GM21526 (cell line): ENCODE results near the gene NUDT9.
"Not testable (repeated sequence)": the region's sequence is repeated elsewhere in the genome, so short reads cannot be mapped to it uniquely, and the experiment has no call there.

Source experiments
- ATAC-seq: cut with Tn5 transposase; IDR thresholded peaks from one replicate; pipeline ENCODE4 v1.9.1; 2021; ENCODE audit warnings: moderate library complexity; ENCODE audit not compliant: unreplicated experiment, low FRiP score

The NUDT9 gene

DNA sequence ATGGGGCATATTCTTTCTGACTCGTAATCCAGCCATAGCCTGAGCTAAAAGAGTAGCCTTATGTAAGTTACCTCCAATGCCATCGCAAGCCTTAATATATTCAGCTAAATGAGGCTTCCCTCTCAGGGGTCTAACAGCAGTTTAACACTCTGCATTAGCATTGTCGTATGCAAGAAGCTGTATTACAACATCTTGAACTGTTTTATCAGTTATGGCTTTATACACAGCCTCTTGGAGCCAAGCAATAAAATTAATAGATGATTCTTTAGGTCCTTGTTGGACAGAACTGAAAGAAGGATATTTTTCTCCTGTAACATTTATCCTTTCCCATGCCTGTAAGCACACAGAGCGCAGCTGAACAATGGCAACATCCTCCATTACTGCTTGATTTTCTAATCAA is 15.5 kb upstream of the NUDT9 start:
- ATAC-seq: not testable (repeated sequence)

DNA sequence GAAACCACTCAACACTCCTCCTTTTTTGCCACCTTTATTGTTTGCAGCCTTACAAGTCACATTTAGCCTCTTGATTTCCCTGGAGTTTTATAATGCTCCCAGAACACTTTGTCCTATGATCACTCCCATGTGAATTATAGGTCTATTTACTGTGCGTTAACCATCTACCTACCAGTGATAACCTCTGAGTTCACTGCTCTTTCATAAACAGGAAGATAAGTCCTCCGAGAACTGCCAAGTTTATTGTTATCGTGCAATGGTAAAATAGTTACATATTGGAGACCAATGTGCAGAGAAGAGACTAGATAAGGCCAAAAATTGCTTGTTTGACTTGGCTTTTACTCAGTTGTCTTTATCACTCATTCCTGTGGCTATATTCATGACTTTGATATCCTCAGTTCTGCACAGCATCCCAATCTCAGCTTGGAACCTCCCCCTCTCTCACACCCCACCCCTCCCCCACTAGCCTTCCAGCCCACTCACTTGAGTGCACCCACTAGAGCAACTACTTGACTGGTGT is 12.9 kb upstream of the NUDT9 start:
- no peak for ATAC-seq

DNA sequence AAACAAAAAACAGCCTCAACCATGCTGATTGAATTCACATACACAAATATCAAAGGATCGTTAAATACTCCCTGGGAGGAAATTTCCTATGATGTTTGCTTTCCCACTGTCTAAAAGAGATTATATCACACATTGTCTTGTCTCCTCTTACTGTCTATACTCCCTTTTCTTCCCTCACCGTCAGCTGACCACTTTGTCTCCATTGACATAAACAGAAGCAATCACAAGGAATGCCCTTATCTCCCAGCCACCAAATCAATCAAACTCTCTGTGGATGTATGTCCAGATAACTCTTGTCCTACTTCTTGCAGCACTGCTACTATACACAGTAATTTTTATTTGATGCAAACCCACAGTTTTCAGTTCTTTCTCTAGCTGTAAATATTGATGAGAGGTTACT is 12.2 kb upstream of the NUDT9 start:
- no peak for ATAC-seq

DNA sequence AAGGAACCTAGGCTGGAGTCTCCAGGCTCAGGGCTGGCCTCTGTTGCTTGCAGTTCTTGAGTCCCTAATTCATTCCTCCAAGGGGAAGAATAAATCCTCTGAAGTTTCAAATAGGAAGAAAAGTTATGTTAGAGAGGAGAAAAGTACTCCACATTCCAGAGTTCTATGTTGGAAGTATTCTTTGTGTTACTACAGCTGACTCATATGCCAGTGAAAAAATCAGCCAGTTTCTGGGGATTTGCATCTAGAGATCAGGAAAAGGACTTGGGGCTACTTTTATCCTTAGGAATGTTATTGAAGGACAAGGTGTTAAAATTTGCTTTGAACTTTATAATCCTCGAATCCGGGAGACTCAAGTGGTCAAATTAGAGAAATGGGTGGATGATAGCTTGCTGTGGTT is 11.7 kb upstream of the NUDT9 start:
- ATAC-seq: no peak

GRCh38 chr4:87414816-87415215 is 7.6 kb upstream of the NUDT9 start:
- no peak for ATAC-seq

- ATAC-seq: no peak
Observed at GRCh38 chr4:87416965-87417364, 5.4 kb upstream of the NUDT9 start.

DNA sequence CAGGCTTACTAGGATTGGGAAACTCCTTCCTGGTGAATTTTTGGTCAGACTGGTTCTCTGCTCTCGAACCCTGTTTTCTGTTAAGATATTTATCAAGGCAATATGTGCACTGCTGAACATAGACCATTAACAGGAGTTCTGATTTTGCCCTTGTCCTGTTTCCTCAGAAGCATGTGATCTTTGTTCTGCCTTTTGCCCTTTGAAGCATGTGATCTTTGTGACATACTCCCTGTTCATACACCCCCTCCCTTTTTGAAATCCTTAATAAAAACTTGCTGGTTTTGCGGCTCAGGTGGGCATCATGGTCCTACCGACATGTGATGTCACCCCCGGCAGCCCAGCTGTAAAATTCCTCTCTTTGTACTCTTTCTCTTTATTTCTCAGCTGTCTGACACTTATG is 4.0 kb upstream of the NUDT9 start:
- not testable (repeated sequence) for ATAC-seq

- ATAC-seq: no peak
Observed at GRCh38 chr4:87419578-87420249, 2.7 kb upstream of the NUDT9 start.

- ATAC-seq: no peak
Observed at GRCh38 chr4:87420276-87420830, 2.0 kb upstream of the NUDT9 start.

- ATAC-seq: no peak
Observed at GRCh38 chr4:87423317-87424098, 1.1 kb downstream of the NUDT9 start.

- not testable (repeated sequence) for ATAC-seq
Observed at GRCh38 chr4:87424099-87424543, 1.7 kb downstream of the NUDT9 start.

DNA sequence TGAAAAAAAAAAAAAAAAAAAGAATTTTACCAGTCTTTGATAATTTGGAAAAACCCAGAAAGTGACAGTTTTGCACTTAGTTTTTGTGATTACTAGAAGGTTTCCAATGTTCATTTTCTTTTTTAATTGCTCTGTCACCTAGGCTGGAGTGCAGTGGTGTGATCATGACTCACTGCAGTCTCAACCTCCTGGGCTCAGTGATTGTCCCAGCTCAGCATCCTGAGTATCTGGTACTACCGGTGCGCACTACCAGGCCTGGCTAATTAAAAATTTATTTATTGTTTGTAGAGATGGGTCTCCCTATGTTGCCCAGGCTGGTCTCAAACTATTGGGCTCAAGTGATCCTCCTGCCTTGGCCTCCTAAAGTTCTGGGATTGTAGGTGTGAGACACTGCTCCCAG is 3.3 kb downstream of the NUDT9 start:
- no peak for ATAC-seq

DNA sequence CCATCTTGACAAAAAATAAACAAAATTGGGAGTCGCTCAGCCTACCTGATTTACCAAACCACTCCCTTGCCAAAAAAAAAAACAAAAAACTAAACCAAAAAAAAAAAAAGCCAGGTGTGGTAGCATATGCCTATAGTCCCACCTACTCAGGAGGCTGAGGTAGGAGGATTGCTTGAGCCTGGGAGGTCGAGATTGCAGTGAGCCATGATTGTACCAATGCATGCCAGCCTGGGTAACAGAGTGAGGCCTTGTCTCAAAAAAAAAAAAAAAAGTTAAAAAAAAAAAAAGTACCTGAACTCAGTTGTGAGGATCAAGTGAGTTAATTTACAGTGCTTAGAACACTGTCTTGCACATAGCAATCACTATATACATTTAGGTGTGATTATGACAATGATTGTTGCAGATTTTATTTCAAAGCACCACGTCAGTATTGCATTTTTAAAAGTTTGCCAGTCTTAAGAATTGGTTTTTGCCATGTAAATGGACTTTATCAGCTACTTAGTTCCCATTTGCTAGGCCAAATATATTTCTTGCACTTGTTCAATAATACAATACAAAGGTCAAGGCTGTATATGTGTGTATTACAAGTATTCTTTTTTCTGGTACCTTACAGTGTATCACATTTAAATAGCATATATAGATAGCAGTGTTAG is 4.6 kb downstream of the NUDT9 start:
- no peak for ATAC-seq

DNA sequence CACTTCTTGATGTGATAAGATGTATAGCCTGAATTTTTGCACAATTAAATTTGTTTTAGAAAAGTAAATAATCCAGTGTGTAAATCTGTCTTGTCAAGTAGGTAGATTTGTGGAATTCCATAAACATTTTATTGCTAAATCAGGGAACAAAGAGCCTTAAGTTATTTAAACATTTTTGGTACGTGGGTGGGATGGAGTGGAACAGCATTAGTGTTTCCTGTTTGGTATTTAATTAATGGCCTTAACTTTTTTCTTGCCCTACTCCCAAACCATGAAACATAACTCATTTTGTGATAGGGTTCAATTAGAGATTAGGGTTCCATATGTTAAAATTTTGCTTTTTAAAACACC is 5.1 kb downstream of the NUDT9 start:
- no peak for ATAC-seq

- no peak for ATAC-seq
Observed at GRCh38 chr4:87428979-87429378, 6.6 kb downstream of the NUDT9 start.

- no peak for ATAC-seq
Observed at GRCh38 chr4:87430038-87430437, 7.7 kb downstream of the NUDT9 start.

DNA sequence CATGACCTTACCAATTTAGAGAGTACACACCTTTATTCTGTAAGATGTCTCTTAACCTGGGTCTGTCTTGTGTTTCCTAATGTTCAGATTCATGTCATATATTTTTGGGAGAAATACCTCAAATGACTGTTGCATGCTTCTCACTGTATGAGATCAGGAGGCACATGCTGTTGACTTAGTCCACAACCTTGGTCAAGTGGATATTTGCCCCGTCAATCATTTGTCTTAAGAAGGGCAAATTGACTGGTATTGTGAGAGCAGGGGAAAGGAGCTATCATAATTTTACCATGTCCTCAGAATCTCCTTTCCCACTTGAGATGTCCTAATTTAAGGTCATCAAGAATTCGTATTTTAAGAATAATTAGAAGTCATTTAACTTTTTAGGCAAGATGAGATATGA is 11.0 kb downstream of the NUDT9 start:
- ATAC-seq: no peak

DNA sequence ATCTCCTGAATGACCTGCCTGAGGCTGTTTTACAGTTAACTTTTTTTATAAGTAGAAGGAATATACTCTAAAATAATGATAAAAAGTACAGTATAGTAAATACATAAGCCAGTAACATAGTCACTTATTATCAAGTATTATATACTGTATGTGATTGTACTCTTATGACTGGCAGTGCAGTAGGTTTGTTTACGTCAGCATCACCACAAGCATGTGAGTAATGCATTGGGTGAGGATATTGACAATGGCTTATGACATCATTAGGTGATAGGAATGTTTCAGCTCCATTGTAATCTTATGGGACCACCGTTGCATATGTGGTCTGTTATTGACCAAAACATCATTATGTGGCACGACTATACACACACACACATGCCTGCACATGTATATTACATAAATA is 20.5 kb downstream of the NUDT9 start:
- ATAC-seq: no peak

GRCh38 chr4:87444741-87445140 is 22.4 kb downstream of the NUDT9 start:
- ATAC-seq: no peak

- no peak for ATAC-seq
Observed at GRCh38 chr4:87445964-87446363, 23.6 kb downstream of the NUDT9 start.

GRCh38 chr4:87446375-87446774 is 24.0 kb downstream of the NUDT9 start:
- ATAC-seq: not testable (repeated sequence)
